HG03521 (cell line): ENCODE results near the gene C1QB.

Experiments used
- ATAC-seq: cut with Tn5 transposase; IDR thresholded peaks from one replicate; pipeline ENCODE4 v1.9.1; 2021; ENCODE audit warnings: mild to moderate bottlenecking, moderate library complexity; ENCODE audit not compliant: unreplicated experiment

C1QB gene

GRCh38 chr1:22633697-22634463, 19.2 kb upstream of the C1QB start:
- ATAC-seq: no peak

DNA sequence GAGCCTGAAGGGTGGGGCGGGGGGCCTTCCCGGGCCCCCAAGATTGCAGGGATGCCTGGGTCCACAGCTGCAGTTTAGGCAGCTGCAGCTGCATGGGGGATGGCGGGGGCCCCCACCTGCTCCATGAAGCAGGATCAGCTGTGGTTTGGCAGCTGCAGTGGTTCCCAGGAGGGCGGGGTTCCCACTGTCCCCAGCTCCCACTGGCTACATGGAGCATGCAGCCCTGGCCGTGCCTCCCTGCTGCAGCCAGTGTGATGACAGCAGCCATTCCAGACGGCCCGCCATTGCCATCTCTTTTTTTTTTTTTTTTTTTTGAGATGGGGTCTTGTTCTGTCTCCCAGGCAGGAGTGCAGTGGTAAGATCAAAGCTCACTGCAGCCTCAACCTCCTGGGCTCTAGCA, 17.6 kb upstream of the C1QB start:
- ATAC-seq: no peak

- ATAC-seq: no peak
Observed at GRCh38 chr1:22636353-22636752, 16.7 kb upstream of the C1QB start, which contains the start of gene C1QA. TSS of gene C1QA (plus strand) at chr1:22636628. CDS start at chr1:22637617, 989 bp downstream.

GRCh38 chr1:22636927-22637326, 16.1 kb upstream of the C1QB start:
- no peak for ATAC-seq

DNA sequence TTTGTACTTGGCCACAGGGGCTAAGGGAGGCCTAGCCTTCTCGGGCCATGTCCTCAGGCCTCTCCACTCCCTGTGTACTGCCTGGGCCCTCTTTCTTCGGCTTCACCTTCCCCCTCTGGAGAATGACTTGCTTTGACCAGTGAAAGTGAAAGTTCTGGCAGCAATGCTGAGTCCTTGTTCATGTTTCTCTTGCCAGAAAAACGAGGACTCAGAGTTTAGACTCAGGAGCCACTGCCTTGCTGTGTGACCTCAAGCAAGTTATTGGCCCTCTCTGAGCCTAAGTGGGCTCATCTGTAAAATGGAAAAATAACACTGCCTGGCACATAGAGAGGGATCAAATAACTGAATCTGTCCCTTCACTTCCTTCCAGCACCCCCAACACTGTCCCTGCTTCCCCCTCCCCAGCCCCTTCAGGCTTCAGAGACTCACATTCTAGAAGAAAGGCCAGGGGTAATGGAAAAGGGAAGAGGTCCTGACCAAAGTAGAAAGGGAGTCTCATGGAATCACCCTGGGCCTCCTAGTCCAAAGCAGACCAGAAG, 15.1 kb upstream of the C1QB start:
- no peak for ATAC-seq

- ATAC-seq: no peak
Observed at GRCh38 chr1:22638476-22639234, 14.4 kb upstream of the C1QB start.

GRCh38 chr1:22639286-22639685, 13.8 kb upstream of the C1QB start:
- ATAC-seq: no peak

- no peak for ATAC-seq
Observed at GRCh38 chr1:22641247-22641646, 11.8 kb upstream of the C1QB start.

DNA sequence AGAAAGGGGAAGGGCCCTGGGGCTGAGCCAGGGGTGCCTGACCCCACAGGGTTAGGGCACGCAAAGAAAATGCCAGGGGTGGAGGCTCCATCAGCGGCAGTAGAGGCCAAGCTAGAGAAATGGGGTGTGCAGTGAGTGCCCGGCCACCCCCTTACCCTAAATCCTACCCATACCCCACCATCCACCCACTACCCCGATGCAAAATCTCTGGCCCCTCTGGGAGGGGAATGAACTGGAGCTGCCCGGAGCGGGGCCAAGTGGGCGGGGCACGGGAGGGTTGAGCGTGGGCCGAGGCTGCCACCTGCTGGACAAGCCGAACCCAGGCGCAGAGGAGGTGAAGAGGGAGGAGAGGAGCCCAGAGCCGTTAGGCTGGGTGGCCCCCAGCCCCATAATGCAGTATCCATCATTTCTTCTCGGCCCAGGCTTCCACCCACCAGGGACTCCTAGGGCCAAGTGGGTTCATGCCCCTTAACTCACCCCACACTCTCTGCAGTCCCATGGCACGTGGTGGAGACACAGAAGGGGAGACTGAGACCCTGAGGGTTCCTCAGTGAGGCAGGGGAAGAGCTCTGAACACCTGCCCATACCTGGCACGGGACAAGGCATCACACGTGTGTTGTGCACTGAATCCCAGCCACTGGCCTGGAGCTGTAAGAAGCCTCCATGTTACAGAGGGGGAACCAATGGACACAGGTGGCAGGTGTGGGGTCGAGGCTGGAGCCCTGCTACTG, 11.0 kb upstream of the C1QB start:
- no peak for ATAC-seq

DNA sequence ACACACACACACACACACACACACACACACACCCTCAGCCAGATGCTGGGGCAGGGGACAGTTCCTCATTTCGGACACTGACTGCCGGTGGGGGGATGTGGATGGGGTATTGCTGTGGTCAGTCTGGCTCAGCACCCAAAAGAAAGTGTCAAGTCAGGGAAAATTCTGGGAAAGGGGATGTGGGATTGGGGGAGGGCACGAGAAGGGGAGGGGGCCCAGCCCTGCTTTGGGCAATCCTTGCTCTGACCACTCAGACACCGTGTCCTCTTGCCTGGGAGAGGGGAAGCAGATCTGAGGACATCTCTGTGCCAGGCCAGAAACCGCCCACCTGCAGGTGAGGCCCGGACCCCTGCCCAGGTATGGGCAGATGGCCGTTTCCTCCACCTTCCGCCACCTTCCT, 9.7 kb upstream of the C1QB start, which contains the start of gene C1QC:
Gene C1QC (plus strand): TSS at position 253 of the 400 bp plus-strand sequence. CDS start 391 bp downstream, outside the sequence.
- ATAC-seq: no peak

DNA sequence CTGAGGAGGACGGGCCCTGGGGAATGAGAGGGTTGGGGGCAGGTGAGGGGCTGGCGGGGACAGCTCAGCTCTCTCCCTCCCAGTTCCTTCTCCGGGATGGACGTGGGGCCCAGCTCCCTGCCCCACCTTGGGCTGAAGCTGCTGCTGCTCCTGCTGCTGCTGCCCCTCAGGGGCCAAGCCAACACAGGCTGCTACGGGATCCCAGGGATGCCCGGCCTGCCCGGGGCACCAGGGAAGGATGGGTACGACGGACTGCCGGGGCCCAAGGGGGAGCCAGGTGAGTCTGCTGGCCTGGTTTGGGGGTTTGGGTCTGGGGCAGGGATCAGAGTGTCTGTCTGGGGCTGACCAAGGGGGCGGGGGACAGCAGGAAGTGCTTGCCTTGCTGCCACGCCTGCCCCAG, 9.1 kb upstream of the C1QB start:
- no peak for ATAC-seq

GRCh38 chr1:22645931-22646330, 7.1 kb upstream of the C1QB start:
- no peak for ATAC-seq

GRCh38 chr1:22646384-22646783, 6.7 kb upstream of the C1QB start:
- no peak for ATAC-seq

DNA sequence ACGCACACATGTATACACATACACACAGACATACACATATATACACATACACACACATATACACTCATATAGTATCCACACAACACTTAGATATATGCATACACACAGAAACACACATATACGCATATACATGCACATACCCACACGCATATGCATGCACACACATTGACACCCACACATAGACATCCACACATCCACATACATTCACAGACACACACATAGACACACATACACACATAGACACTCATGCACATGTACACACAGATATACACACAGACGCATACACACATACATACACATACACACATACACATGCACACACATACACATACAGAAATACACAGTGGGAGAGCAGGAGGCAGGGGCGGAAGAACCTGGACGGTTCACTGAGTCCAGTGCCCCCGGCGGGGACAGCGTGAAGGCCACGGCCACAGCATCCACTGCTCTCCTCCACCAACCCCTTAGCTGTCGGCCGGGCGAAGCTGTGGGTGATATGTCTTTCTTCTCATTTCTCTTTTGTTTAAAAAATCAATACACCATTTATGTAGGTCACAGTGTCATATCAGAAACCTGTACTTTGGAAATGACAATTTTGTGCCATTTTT, 2.8 kb upstream of the C1QB start:
- no peak for ATAC-seq

DNA sequence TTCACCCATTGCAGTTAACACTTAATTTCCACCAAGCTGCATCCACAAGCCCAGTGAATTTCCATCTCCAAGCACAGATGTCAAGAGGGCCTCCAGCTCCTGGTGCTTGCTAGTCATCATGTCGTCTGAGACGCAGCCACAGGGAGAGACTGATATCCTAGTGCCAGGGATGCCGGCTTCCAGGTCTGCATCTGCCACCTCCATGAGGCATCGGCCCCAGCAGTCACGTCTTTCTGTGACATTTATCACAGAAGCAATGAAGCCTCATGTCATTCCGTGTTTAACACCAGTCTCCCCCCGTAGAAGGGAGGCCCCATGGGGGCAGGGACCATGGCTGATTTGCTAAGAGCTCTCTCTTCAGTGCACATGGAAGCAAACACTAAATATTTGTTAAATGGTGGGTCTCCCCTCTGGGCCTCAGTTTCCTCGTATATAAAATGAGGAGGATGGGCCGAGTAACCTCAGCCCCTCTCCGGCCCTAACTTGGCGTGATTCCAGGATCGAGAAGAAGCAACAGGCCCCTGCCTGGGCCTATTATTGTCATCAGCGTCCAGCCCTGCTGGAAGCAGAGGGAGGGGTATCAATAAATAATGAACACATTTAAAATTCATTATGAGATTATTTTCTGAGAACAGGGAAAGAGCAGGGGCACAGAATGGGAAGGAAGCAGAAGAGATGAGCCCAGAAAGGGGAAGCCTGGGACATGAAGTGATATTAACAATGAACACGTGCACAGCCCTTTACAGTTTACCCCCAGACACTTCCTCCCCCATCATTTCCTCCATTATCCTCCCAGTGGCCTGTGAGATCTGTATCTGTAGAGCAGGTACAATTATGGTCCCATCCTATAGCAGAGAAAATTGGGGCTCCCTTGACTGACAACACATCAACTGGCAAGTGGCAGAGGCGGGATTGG, 837 bp upstream of the C1QB start:
- no peak for ATAC-seq

DNA sequence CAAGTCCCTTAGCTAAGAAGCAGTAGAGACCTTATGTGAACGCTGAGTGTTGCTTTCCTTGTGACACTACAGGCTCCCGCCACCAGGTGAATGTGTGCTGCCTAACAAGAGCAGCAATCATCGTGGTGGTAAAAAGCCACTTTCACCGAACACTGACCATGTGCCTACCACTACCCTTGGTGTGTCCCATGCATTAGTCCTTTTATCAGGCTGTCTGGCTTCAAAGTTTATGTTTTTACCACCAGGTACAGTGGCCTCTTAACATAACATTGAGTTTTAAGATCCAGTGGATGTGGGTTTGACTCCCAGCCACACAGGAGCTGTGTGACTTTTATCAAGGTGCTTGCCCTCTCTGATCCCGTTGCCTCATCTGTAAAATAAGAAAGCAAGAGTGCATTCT, 1.7 kb downstream of the C1QB start:
- no peak for ATAC-seq

- ATAC-seq: no peak
Observed at GRCh38 chr1:22658385-22659163, 5.5 kb downstream of the C1QB start.

- ATAC-seq: no peak
Observed at GRCh38 chr1:22660716-22661241, 7.7 kb downstream of the C1QB start.

DNA sequence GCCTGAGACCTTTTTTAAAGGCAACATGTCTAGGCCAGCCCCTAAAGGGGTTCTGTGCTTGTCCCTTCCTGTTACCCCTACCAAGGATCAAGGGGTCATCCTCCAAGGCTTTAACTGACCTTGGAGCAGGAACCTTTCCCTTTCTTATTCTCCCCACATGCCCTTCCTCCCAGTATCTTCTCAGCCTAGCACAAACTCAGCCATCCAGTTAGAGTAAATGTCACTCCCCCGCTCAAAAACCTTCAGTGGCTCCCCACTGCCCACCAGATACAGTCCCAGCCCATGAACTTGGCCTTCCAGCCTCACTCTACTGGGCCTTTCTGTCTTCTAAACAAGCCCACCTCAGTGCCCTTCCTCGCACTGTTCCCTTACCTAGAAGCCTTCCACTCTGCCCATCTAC, 8.8 kb downstream of the C1QB start:
- ATAC-seq: no peak
